PC-3 (cell line): ENCODE data around the gene DMC1.

Experiments
- EZH2phosphoT487 ChIP-seq: fragments of 300-600 bp; sonication (generic); IDR thresholded peaks from 2 replicates; pipeline ENCODE4 v1.6.1; 2018; ENCODE audit warnings: mild to moderate bottlenecking, antibody characterized with exemption, low read length, borderline replicate concordance
- TF ChIP-seq, protein P1 (sequence below): fragments of 300-600 bp; sonication (generic); conservative IDR thresholded peaks from 2 replicates; pipeline ENCODE4 v1.5.1; 2017; ENCODE audit warnings: antibody characterized with exemption, low read depth, mild to moderate bottlenecking, low read length

DNA sequence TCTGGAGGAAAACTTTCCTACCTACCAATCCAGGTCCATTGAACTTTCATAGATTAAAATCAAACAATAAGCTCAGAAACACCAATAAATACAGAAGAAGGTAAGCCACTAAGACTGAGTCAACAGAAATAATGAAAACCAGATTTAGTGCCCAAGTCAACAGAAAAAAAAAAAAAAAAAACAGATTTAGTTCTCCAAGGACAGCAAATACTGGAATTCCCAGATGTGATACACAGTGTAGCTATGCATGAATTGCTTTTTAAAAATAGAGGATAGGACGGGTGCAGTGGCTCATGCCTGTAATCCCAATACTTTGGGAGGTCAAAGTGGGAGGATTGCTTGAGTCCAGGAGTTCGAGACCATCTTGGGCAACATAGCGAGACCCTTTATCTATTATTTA lies 15.7 kb downstream of the DMC1 start:
- TF ChIP-seq, protein P1, sequence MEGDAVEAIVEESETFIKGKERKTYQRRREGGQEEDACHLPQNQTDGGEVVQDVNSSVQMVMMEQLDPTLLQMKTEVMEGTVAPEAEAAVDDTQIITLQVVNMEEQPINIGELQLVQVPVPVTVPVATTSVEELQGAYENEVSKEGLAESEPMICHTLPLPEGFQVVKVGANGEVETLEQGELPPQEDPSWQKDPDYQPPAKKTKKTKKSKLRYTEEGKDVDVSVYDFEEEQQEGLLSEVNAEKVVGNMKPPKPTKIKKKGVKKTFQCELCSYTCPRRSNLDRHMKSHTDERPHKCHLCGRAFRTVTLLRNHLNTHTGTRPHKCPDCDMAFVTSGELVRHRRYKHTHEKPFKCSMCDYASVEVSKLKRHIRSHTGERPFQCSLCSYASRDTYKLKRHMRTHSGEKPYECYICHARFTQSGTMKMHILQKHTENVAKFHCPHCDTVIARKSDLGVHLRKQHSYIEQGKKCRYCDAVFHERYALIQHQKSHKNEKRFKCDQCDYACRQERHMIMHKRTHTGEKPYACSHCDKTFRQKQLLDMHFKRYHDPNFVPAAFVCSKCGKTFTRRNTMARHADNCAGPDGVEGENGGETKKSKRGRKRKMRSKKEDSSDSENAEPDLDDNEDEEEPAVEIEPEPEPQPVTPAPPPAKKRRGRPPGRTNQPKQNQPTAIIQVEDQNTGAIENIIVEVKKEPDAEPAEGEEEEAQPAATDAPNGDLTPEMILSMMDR, result no peak
- no peak for TF ChIP-seq EZH2phosphoT487
